SK-N-SH (cell line): ENCODE measurements around the gene CD2AP. TPM values are rescaled to one million over a fixed set of nuclear protein-coding genes. Genes with fewer than 3 reads are reported as not detected.
"Not testable (repeated sequence)": the region's sequence is repeated elsewhere in the genome, so short reads cannot be mapped to it uniquely, and the experiment has no call there.

ENCODE experiments used
- CTCF ChIA-PET: fragments of 300-600, 350-600 bp; formaldehyde crosslinking; extraction: SDS; loops from one replicate; lab custom pipeline; 2021; lab: Yijun Ruan, JAX
- POLR2A ChIA-PET: fragments of 350-600 bp; sonication (Branson Sonifier 250); formaldehyde crosslinking; extraction: SDS; loops from one replicate; lab custom pipeline; 2020; ENCODE audit warnings: antibody characterized with exemption, inconsistent platforms; lab: Yijun Ruan, JAX
- DNase-seq: peaks from one replicate; pipeline ENCODE4 v3.0.0; 2012
- H2AFZ ChIP-seq: fragments of 200-600 bp; sonication (generic); 2 replicates; pipeline ENCODE4 v1.8.1; 2016; ENCODE audit warnings: antibody characterized with exemption, mild to moderate bottlenecking, low read depth
- H3F3A ChIP-seq: fragments of 200-600 bp; sonication (generic); replicated peaks from 2 replicates; pipeline ENCODE3; 2016; ENCODE audit warnings: antibody characterized with exemption, mild to moderate bottlenecking; ENCODE audit not compliant: insufficient read depth
- H3K27ac ChIP-seq, 2 experiments: fragments of 200-500 bp in 1 of 2; fragments of 200-600 bp in 1 of 2; sonication (Bioruptor generic) in 1 of 2; sonication (generic), shearing (Covaris generic) in 1 of 2; 2 replicates each; pipeline versions ENCODE4 v1.5.1 to v1.6.1; 2014 to 2016; ENCODE audit warnings: low read depth in 2 of 2, inconsistent platforms in 1 of 2, low read length in 1 of 2, mild to moderate bottlenecking in 1 of 2, mixed read lengths in 1 of 2
- H3K27me3 ChIP-seq: fragments of 200-600 bp; sonication (generic), shearing (Covaris generic); 2 replicates; pipeline ENCODE4 v1.6.1; 2016; ENCODE audit warnings: mixed run types; ENCODE audit not compliant: insufficient read depth
- H3K36me3 ChIP-seq, 2 experiments: fragments of 200-500 bp in 1 of 2; fragments of 200-600 bp in 1 of 2; sonication (Bioruptor generic) in 1 of 2; sonication (generic) in 1 of 2; replicated peaks in 1 of 2; 2 replicates each; pipeline versions ENCODE3 to v1.5.1; 2014 to 2016; ENCODE audit warnings: low read length in 1 of 2, mild to moderate bottlenecking in 1 of 2; ENCODE audit not compliant: insufficient read depth in 2 of 2, control insufficient read depth in 1 of 2
- H3K4me1 ChIP-seq, 2 experiments: fragments of 200-500 bp in 1 of 2; fragments of 200-600 bp in 1 of 2; sonication (Bioruptor generic) in 1 of 2; sonication (generic), shearing (Covaris generic) in 1 of 2; 2 replicates each; pipeline versions ENCODE4 v1.5.1 to v1.6.1; 2014 to 2016; ENCODE audit warnings: low read depth in 1 of 2, low read length in 1 of 2, mixed run types in 1 of 2; ENCODE audit not compliant: insufficient read depth in 2 of 2, control insufficient read depth in 1 of 2
- H3K4me2 ChIP-seq: fragments of 200-600 bp; sonication (generic), shearing (Covaris generic); 2 replicates; pipeline ENCODE4 v1.6.1; 2017; ENCODE audit warnings: mixed run types
- H3K4me3 ChIP-seq, 2 experiments: fragments of 200-500 bp in 1 of 2; fragments of 200-600 bp in 1 of 2; sonication (Bioruptor generic) in 1 of 2; sonication (generic), shearing (Covaris generic) in 1 of 2; 2 replicates each; pipeline versions ENCODE4 v1.5.1 to v1.8.1; 2014 to 2016; ENCODE audit warnings: low read depth in 2 of 2, inconsistent platforms in 1 of 2, low read length in 1 of 2, mild to moderate bottlenecking in 1 of 2, mixed read lengths in 1 of 2, moderate library complexity in 1 of 2
- H3K79me2 ChIP-seq: fragments of 200-600 bp; sonication (generic); 2 replicates; pipeline ENCODE4 v1.8.1; 2017; ENCODE audit warnings: mild to moderate bottlenecking; ENCODE audit not compliant: insufficient read depth
- H3K9ac ChIP-seq: fragments of 200-600 bp; sonication (generic); 2 replicates; pipeline ENCODE4 v1.6.1; 2017; ENCODE audit warnings: mixed run types
- H3K9me2 ChIP-seq: fragments of 200-600 bp; sonication (generic); 2 replicates; pipeline ENCODE4 v1.6.1; 2017; ENCODE audit warnings: mixed run types
- H3K9me3 ChIP-seq: fragments of 200-600 bp; sonication (generic); 2 replicates; pipeline ENCODE4 v1.6.1; 2017; ENCODE audit warnings: mixed run types, mild to moderate bottlenecking, moderate library complexity
- H4K20me1 ChIP-seq: fragments of 200-600 bp; sonication (generic); 2 replicates; pipeline ENCODE4 v1.6.1; 2017; ENCODE audit warnings: mild to moderate bottlenecking, mixed run types; ENCODE audit not compliant: insufficient read depth
- ELF1 ChIP-seq: IDR thresholded peaks from 2 replicates; pipeline ENCODE4 v1.4.0; 2012
- EP300 ChIP-seq, 2 experiments: IDR thresholded peaks; 2 replicates each; pipeline versions ENCODE4 v1.4.0 to v1.6.1; 2012; ENCODE audit warnings: borderline replicate concordance in 1 of 2, low read depth in 1 of 2, low read length in 1 of 2
- GATA2 ChIP-seq: sonication (generic); formaldehyde crosslinking; IDR thresholded peaks from 2 replicates; pipeline ENCODE4 v1.5.0; 2020; ENCODE audit warnings: mild to moderate bottlenecking, missing genetic modification reagents
- MEF2A ChIP-seq: IDR thresholded peaks from 2 replicates; pipeline ENCODE4 v1.4.0; 2012; ENCODE audit warnings: low read depth, borderline replicate concordance
- MXI1 ChIP-seq: IDR thresholded peaks from 2 replicates; pipeline ENCODE4 v1.6.1; 2012; ENCODE audit warnings: mild to moderate bottlenecking, low read depth, low read length, improper control_type of control experiment
- NFIC ChIP-seq: IDR thresholded peaks from 2 replicates; pipeline ENCODE4 v1.4.0; 2012; ENCODE audit warnings: borderline replicate concordance
- NRF1 ChIP-seq: IDR thresholded peaks from 2 replicates; pipeline ENCODE4 v1.6.1; 2012; ENCODE audit warnings: low read depth, mild to moderate bottlenecking, low read length
- RAD21 ChIP-seq: IDR thresholded peaks from 2 replicates; pipeline ENCODE4 v1.6.1; 2012; ENCODE audit warnings: mild to moderate bottlenecking, low read length
- RFX5 ChIP-seq: IDR thresholded peaks from 2 replicates; pipeline ENCODE4 v1.6.1; 2012; ENCODE audit warnings: mild to moderate bottlenecking, improper control_type of control experiment, low read length
- SIN3A ChIP-seq: IDR thresholded peaks from 2 replicates; pipeline ENCODE4 v1.6.1; 2012; ENCODE audit warnings: low read depth, mild to moderate bottlenecking, low read length, moderate library complexity, borderline replicate concordance
- TAF1 ChIP-seq: IDR thresholded peaks from 2 replicates; pipeline ENCODE4 v1.6.1; 2012; ENCODE audit warnings: low read depth, mild to moderate bottlenecking, low read length, moderate library complexity, borderline replicate concordance
- TCF12 ChIP-seq: IDR thresholded peaks from 2 replicates; pipeline ENCODE4 v1.4.0; 2012
- TEAD4 ChIP-seq: IDR thresholded peaks from 2 replicates; pipeline ENCODE4 v1.4.0; 2012; ENCODE audit warnings: mild to moderate bottlenecking, borderline replicate concordance; ENCODE audit not compliant: insufficient read depth
- WGBS: methylation state at CpG from one replicate; pipeline ENCODE4 v1.1.6; 2017; ENCODE audit warnings: low lambda C conversion rate; 5-methylcytosine and 5-hydroxymethylcytosine counted together
- polyA plus RNA-seq, 3 experiments: library from polyadenylated mRNA; depleted of rRNA; stranded (reverse); fragments of >200 nt; gene quantifications; 2 replicates each; pipeline ENCODE4 v1.2.3, GENCODE V29; 2012
- TF ChIP-seq, protein P1 (sequence below): IDR thresholded peaks from 2 replicates; pipeline ENCODE4 v1.4.0; 2012; ENCODE audit warnings: low read depth, borderline replicate concordance
- TF ChIP-seq, protein P2 (sequence below): IDR thresholded peaks from 2 replicates; pipeline ENCODE4 v1.4.0; 2012; ENCODE audit warnings: low read depth
- TF ChIP-seq, protein P3 (sequence below): IDR thresholded peaks from 2 replicates; pipeline ENCODE4; 2012

Gene CD2AP
- polyA plus RNA-seq, 1 of the 3 experiments (the other 2 are of a cell fraction) = 1.6 TPM

DNA sequence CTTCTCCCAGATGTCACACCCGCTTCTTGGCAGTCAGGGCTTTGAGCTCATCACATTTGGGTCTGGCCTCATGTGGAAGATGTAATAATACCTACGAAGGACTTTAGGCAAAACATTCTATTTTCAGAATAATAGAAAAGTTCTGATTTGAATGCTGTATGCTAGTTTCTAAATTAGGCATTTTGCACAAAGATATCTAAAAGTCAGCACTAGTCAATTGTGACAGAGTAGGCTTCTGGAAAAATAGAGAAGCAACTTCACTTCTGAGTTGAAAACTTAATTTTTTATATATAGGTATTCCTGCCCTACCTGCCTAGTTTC lies 38.3 kb upstream of the CD2AP start (continued):
- TF ChIP-seq, protein P1, sequence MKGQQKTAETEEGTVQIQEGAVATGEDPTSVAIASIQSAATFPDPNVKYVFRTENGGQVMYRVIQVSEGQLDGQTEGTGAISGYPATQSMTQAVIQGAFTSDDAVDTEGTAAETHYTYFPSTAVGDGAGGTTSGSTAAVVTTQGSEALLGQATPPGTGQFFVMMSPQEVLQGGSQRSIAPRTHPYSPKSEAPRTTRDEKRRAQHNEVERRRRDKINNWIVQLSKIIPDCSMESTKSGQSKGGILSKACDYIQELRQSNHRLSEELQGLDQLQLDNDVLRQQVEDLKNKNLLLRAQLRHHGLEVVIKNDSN = no peak
- TF ChIP-seq MEF2A = no peak
- TF ChIP-seq, protein P2, sequence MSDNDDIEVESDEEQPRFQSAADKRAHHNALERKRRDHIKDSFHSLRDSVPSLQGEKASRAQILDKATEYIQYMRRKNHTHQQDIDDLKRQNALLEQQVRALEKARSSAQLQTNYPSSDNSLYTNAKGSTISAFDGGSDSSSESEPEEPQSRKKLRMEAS = no peak
- no peak for TF ChIP-seq RFX5
- TF ChIP-seq TAF1 = no peak
- no peak for TF ChIP-seq TCF12
- TF ChIP-seq EP300 (IDR thresholded peaks at IDR 0.05; ENCODE audit: borderline replicate concordance in 1 of 2, low read depth in 1 of 2, low read length in 1 of 2) = no peak

DNA sequence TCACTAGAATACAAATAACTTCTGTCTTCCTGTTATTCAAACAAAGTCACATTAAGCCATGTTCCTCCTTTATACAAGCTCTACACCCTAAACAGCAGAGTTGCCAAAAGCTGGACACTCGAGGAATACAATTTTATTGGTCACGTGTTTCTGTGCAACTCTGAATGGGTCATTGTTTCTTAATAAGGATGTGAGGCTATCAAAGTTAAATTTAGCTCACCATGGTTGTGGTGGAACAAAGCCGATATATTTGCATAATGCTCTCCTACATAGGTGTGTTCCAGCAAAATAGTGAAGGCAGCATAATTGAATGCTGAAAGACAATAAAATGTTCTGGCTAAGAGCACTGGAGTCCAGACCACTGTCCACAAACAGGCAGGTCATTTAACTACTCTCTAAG lies 36.9 kb upstream of the CD2AP start:
- H3K79me2 ChIP-seq = no peaks in the 10 kb centered on the region
- H3K4me1 ChIP-seq = no peaks in the 10 kb centered on the region
- H3K9me3 ChIP-seq = no peaks in the 10 kb centered on the region
- H3K4me2 ChIP-seq = no peak overlapping the region
- TF ChIP-seq MXI1 (no peak), NFIC (no peak), GATA2 (CRISPR knock-in tag) (no peak), ELF1 (no peak), SIN3A (no peak), RFX5 (no peak), TCF12 (no peak), NRF1 (no peak), RAD21 (no peak), TEAD4 (no peak)
- TF ChIP-seq, protein P2 = no peak
- TF ChIP-seq, protein P1 = no peak
- TF ChIP-seq, protein P3, sequence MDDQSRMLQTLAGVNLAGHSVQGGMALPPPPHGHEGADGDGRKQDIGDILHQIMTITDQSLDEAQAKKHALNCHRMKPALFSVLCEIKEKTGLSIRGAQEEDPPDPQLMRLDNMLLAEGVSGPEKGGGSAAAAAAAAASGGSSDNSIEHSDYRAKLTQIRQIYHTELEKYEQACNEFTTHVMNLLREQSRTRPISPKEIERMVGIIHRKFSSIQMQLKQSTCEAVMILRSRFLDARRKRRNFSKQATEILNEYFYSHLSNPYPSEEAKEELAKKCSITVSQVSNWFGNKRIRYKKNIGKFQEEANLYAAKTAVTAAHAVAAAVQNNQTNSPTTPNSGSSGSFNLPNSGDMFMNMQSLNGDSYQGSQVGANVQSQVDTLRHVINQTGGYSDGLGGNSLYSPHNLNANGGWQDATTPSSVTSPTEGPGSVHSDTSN = no peak
- no peak overlapping the region for H3K27ac ChIP-seq
- H3K36me3 ChIP-seq = no peaks in the 10 kb centered on the region
- no peak overlapping the region for H3K4me3 ChIP-seq
- no peaks in the 10 kb centered on the region for H3F3A ChIP-seq
- H4K20me1 ChIP-seq = no peaks in the 10 kb centered on the region
- DNase-seq = no peak
- POLR2A ChIA-PET = no interaction called here
- H3K9ac ChIP-seq = no peak overlapping the region
- no peaks in the 10 kb centered on the region; the same call in 1 of the 2 replicates for H3K27me3 ChIP-seq
- WGBS = 6% methylated on average over 3 of the region's 3 CpGs
- CTCF ChIA-PET = no interaction called here
- no peaks in the 10 kb centered on the region for H3K9me2 ChIP-seq
- no peak overlapping the region for H2AFZ ChIP-seq

DNA sequence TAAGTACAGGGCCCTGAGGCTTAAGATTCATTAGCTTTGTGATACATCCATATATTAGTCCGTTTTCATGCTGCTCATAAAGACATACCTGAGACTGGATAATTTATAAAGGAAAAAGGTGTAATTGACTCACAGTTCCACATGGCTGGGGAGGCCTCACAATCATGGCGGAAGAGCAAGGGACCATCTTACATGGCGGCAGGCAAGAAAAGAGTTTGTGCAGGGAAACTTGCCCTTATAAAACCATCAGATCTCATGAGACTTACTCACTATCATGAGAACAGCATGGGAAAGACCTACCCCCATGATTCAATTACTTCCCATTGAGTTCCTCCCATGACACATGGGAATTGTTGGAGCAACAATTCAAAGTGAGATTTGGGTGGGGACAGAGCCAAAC lies 32.6 kb upstream of the CD2AP start:
- H4K20me1 ChIP-seq, H2AFZ ChIP-seq, H3K4me3 ChIP-seq, POLR2A ChIA-PET, H3F3A ChIP-seq, H3K27me3 ChIP-seq, H3K9me2 ChIP-seq, H3K79me2 ChIP-seq, H3K36me3 ChIP-seq, CTCF ChIA-PET, DNase-seq, H3K27ac ChIP-seq, H3K9ac ChIP-seq, H3K4me1 ChIP-seq, H3K4me2 ChIP-seq, H3K9me3 ChIP-seq: not testable (repeated sequence)
- 58% methylated on average over 3 of the region's 3 CpGs for WGBS
